H9 (cell line): ENCODE measurements around the gene ZNF10. TPM values are rescaled to one million over a fixed set of nuclear protein-coding genes. Genes with fewer than 3 reads are reported as not detected.

Experiments
- DNase-seq: peaks from one replicate; pipeline ENCODE4 v3.0.0-alpha.2; 2017
- H2AFZ ChIP-seq: one replicate; pipeline ENCODE4 v1.6.1; 2013; ENCODE audit warnings: mild to moderate bottlenecking, low read length, control low read depth, moderate library complexity
- H2AK5ac ChIP-seq: 2 replicates; pipeline ENCODE4 v1.6.1; 2013; ENCODE audit warnings: low read length, control low read depth, mixed read lengths; ENCODE audit not compliant: insufficient read length
- H2BK120ac ChIP-seq: one replicate; pipeline ENCODE4 v1.6.1; 2013; ENCODE audit warnings: low read depth, mild to moderate bottlenecking, low read length, control low read depth, inconsistent platforms; ENCODE audit not compliant: poor library complexity, severe bottlenecking
- H2BK12ac ChIP-seq: 2 replicates; pipeline ENCODE4 v1.6.1; 2013; ENCODE audit warnings: low read length, control low read depth, mixed read lengths, low read depth; ENCODE audit not compliant: insufficient read length
- H2BK15ac ChIP-seq: 2 replicates; pipeline ENCODE4 v1.6.1; 2013; ENCODE audit warnings: low read depth, low read length, control low read depth
- H2BK20ac ChIP-seq: one replicate; pipeline ENCODE4 v1.6.1; 2013; ENCODE audit warnings: low read depth, mild to moderate bottlenecking, low read length, control low read depth, inconsistent platforms; ENCODE audit not compliant: poor library complexity, severe bottlenecking
- H2BK5ac ChIP-seq: 2 replicates; pipeline ENCODE4 v1.6.1; 2013; ENCODE audit warnings: low read length, control low read depth, mixed read lengths; ENCODE audit not compliant: insufficient read length
- H3K14ac ChIP-seq: 2 replicates; pipeline ENCODE4 v1.6.1; 2013; ENCODE audit warnings: low read length, control low read depth; ENCODE audit not compliant: insufficient read depth
- H3K18ac ChIP-seq: 2 replicates; pipeline ENCODE4 v1.6.1; 2013; ENCODE audit warnings: low read depth, mild to moderate bottlenecking, mixed read lengths, low read length, control low read depth; ENCODE audit not compliant: insufficient read length
- H3K23ac ChIP-seq: 2 replicates; pipeline ENCODE4 v1.6.1; 2013; ENCODE audit warnings: low read length, control low read depth, mixed read lengths, low read depth; ENCODE audit not compliant: insufficient read length
- H3K23me2 ChIP-seq: 2 replicates; pipeline ENCODE4 v1.6.1; 2013; ENCODE audit warnings: low read depth, mild to moderate bottlenecking, mixed read lengths, low read length, control low read depth; ENCODE audit not compliant: insufficient read length, poor library complexity, severe bottlenecking
- H3K27ac ChIP-seq: 2 replicates; pipeline ENCODE4 v1.5.1; 2013; ENCODE audit warnings: low read length, control low read depth, mixed read lengths, low read depth; ENCODE audit not compliant: insufficient read length
- H3K27me3 ChIP-seq: 2 replicates; pipeline ENCODE4 v1.6.1; 2013; ENCODE audit warnings: low read length, control low read depth, inconsistent platforms; ENCODE audit not compliant: insufficient read depth
- H3K4ac ChIP-seq: 2 replicates; pipeline ENCODE4 v1.6.1; 2013; ENCODE audit warnings: low read depth, mild to moderate bottlenecking, control low read depth, inconsistent platforms, low read length, moderate library complexity
- H3K4me1 ChIP-seq: 2 replicates; pipeline ENCODE4 v1.6.1; 2013; ENCODE audit warnings: low read length, control low read depth, inconsistent platforms; ENCODE audit not compliant: insufficient read depth
- H3K4me2 ChIP-seq: 2 replicates; pipeline ENCODE4 v1.6.1; 2013; ENCODE audit warnings: low read length, control low read depth, mixed read lengths; ENCODE audit not compliant: insufficient read length, insufficient read depth
- H3K56ac ChIP-seq: 2 replicates; pipeline ENCODE4 v1.6.1; 2013; ENCODE audit warnings: low read depth, mild to moderate bottlenecking, mixed read lengths, low read length, control low read depth; ENCODE audit not compliant: insufficient read length
- H3K79me1 ChIP-seq: 2 replicates; pipeline ENCODE4 v1.6.1; 2013; ENCODE audit warnings: low read depth, mild to moderate bottlenecking, moderate library complexity, low read length, control low read depth, inconsistent platforms; ENCODE audit not compliant: insufficient read depth, poor library complexity, severe bottlenecking
- H3K79me2 ChIP-seq: 2 replicates; pipeline ENCODE4 v1.6.1; 2013; ENCODE audit warnings: low read length, control low read depth, inconsistent platforms; ENCODE audit not compliant: insufficient read depth
- H3K9ac ChIP-seq: 2 replicates; pipeline ENCODE4 v1.6.1; 2013; ENCODE audit warnings: low read length, control low read depth, mixed read lengths; ENCODE audit not compliant: insufficient read length; ENCODE audit errors: extremely low read depth
- H3K9me3 ChIP-seq: one replicate; pipeline ENCODE4 v1.6.1; 2013; ENCODE audit warnings: low read depth, low read length, inconsistent platforms; ENCODE audit not compliant: control insufficient read depth
- H3T11ph ChIP-seq: one replicate; pipeline ENCODE4 v1.6.1; 2013; ENCODE audit warnings: mild to moderate bottlenecking, low read length, control low read depth, inconsistent platforms
- H4K20me1 ChIP-seq: one replicate; pipeline ENCODE4 v1.6.1; 2013; ENCODE audit not compliant: control insufficient read depth, insufficient read length, insufficient read depth
- H4K5ac ChIP-seq: 2 replicates; pipeline ENCODE4 v1.6.1; 2013; ENCODE audit warnings: low read depth, mild to moderate bottlenecking, mixed read lengths, low read length, control low read depth; ENCODE audit not compliant: insufficient read length
- H4K8ac ChIP-seq: replicated peaks from 2 replicates; pipeline ENCODE4 v1.6.1; 2013; ENCODE audit warnings: low read length, control low read depth, mixed read lengths, low read depth; ENCODE audit not compliant: insufficient read length
- H4K91ac ChIP-seq: 2 replicates; pipeline ENCODE4 v1.6.1; 2013; ENCODE audit warnings: low read depth, mild to moderate bottlenecking, moderate library complexity, mixed read lengths, low read length, control low read depth; ENCODE audit not compliant: insufficient read length
- H3K27ac Mint-ChIP-seq, 3 experiments: 2 replicates in 2 of 3; 3 replicates in 1 of 3; pipeline ENCODE4 v1.8.0; 2020 to 2021; ENCODE audit warnings: mixed read lengths in 3 of 3, mild to moderate bottlenecking in 1 of 3, moderate library complexity in 1 of 3
- H3K27me3 Mint-ChIP-seq: 2 replicates; pipeline ENCODE4 v1.8.0; 2021; ENCODE audit warnings: low read depth, mild to moderate bottlenecking, moderate library complexity, mixed read lengths
- H3K36me3 Mint-ChIP-seq, 3 experiments: 2 replicates in 2 of 3; 3 replicates in 1 of 3; pipeline ENCODE4 v1.8.0; 2020 to 2021; ENCODE audit warnings: low read depth in 3 of 3, mixed read lengths in 3 of 3; ENCODE audit not compliant: insufficient read depth in 1 of 3
- H3K4me1 Mint-ChIP-seq, 2 experiments: 2 replicates each; pipeline ENCODE4 v1.8.0; 2020; ENCODE audit warnings: mixed read lengths in 2 of 2
- H3K4me3 Mint-ChIP-seq, 2 experiments: 2 replicates in 1 of 2; 3 replicates in 1 of 2; pipeline ENCODE4 v1.8.0; 2020 to 2021; ENCODE audit warnings: mild to moderate bottlenecking in 2 of 2, mixed read lengths in 2 of 2, moderate library complexity in 1 of 2
- H3K9me3 Mint-ChIP-seq, 2 experiments: 2 replicates in 1 of 2; 3 replicates in 1 of 2; pipeline ENCODE4 v1.8.0; 2020; ENCODE audit warnings: mild to moderate bottlenecking in 2 of 2, mixed read lengths in 2 of 2, moderate library complexity in 1 of 2
- CTCF ChIP-seq: fragments of 200-600 bp; sonication (generic); conservative IDR thresholded peaks from 3 replicates; pipeline ENCODE4 v1.8.0; 2021; ENCODE audit warnings: antibody characterized with exemption, mild to moderate bottlenecking
- WGBS: extraction: QIAGEN DNeasy Blood & Tissue Kit; methylation state at CpG from one replicate; pipeline ENCODE4 v1.1.7; 2013; ENCODE audit warnings: missing lambda C conversion rate, low lambda C conversion rate, mixed read lengths; ENCODE audit not compliant: insufficient read length; ENCODE audit errors: extremely low coverage; 5-methylcytosine and 5-hydroxymethylcytosine counted together
- total RNA-seq: library from RNA; stranded (reverse); gene quantifications from 2 replicates; pipeline ENCODE4 v1.2.1, GENCODE V29; 2021

Gene ZNF10
- total RNA-seq, 1 experiment from 2014 or later = 15.3 TPM

DNA sequence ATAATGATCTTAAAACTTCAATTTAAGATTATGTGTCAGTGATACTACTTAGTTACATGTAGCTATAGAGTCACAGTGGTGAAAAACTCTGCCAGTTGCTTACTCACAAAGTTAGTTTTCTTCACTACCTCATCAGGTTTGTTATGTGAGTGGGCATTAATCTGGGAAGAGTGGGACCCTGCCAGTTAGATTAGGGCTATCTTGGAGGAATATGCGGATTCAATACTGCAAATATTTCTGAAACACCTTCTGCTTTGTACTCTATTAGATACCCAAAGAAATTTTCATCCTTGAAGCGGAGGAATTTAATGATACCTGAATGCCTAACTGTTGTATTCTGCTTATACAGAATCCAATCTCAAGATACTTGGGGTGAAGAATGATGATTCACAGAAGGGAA lies 76.0 kb downstream of the ZNF10 start:
- H2AK5ac ChIP-seq = no peak overlapping the region
- H3K4me3 Mint-ChIP-seq = no peak overlapping the region

More for the DNA sequence above, 76.0 kb downstream of the ZNF10 start:
- Histone ChIP-seq H4K20me1 (no peaks in the 10 kb centered on the region), H3K27ac (no peak overlapping the region), H2BK20ac (no peak overlapping the region), H3K27me3 (no peaks in the 10 kb centered on the region), H3K4me2 (no peak overlapping the region), H3T11ph (no peak overlapping the region), H4K5ac (no peak overlapping the region), H3K9ac (no peak overlapping the region), H4K8ac (no peak overlapping the region), H2AFZ (no peak overlapping the region), H3K18ac (no peak overlapping the region), H2BK120ac (no peak overlapping the region), H3K23ac (no peak overlapping the region), H3K4me1 (no peaks in the 10 kb centered on the region), H3K79me2 (no peaks in the 10 kb centered on the region), H3K23me2 (no peaks in the 10 kb centered on the region), H4K91ac (no peak overlapping the region), H2BK5ac (no peak overlapping the region), H3K79me1 (no peaks in the 10 kb centered on the region), H3K4ac (no peak overlapping the region), H3K14ac (no peak overlapping the region), H3K9me3 (peaks cover 81% of the 10 kb centered on the region), H2BK12ac (no peak overlapping the region), H3K56ac (no peak overlapping the region), H2BK15ac (no peak overlapping the region)
- peaks cover 50 to 60% (median 51%) of the 10 kb centered on the region in 3 experiments for H3K36me3 Mint-ChIP-seq
- no CpG with 5 or more reads among the region's 2 CpGs for WGBS
- H3K4me1 Mint-ChIP-seq = no peaks in the 10 kb centered on the region
- H3K9me3 Mint-ChIP-seq = peaks cover 93 to 96% of the 10 kb centered on the region in 2 experiments
- peaks cover 20% of the 10 kb centered on the region for H3K27me3 Mint-ChIP-seq
- no peak overlapping the region for H3K27ac Mint-ChIP-seq
- no peak for TF ChIP-seq CTCF
- DNase-seq = no peak

Other genes starting within 250 kb of the ZNF10 start
- 51.9 and 53.3 TPM in 2 replicates for gene CHFR, start 243.0 kb upstream of the ZNF10 start, total RNA-seq
- gene ZNF605, start 174.3 kb upstream of the ZNF10 start, total RNA-seq = 17.3 and 19.3 TPM in 2 replicates
- 13.2 and 16.9 TPM in 2 replicates for gene ZNF26, start 144.3 kb upstream of the ZNF10 start, total RNA-seq
- gene ZNF84, start 93.1 kb upstream of the ZNF10 start, total RNA-seq = 42.1 and 45.1 TPM in 2 replicates
- gene ZNF140, start 49.7 kb upstream of the ZNF10 start, total RNA-seq = 19.2 and 21.7 TPM in 2 replicates
- 1.7 and 2.1 TPM in 2 replicates for gene ZNF891, start 353 bp upstream of the ZNF10 start, total RNA-seq
- 37.6 and 38.2 TPM in 2 replicates for gene ZNF268, start 50.9 kb downstream of the ZNF10 start, total RNA-seq
- not detected in 2 replicates for gene ANHX, start 105.2 kb downstream of the ZNF10 start, total RNA-seq